PC-3 (cell line): ENCODE results near the gene ORMDL3. TPM values are rescaled to one million over a fixed set of nuclear protein-coding genes. Genes with fewer than 3 reads are reported as not detected.
A peak's percentile ranks its signal among the peaks of the same experiment; 100 is the strongest.

Source experiments
- ATAC-seq: fragments of 200-7000 bp; cut with Tn5 transposase; 2 replicates; pipeline ENCODE4 v1.9.1; 2020; ENCODE audit warnings: mild to moderate bottlenecking, moderate library complexity
- BruUV-seq: library from RNA; stranded (reverse); fragments of 400-500 nt; replicated peaks from 2 replicates; lab custom pipeline; 2021; lab: Mats Ljungman, UMichigan
- CTCF ChIA-PET: fragments of 300-600 bp; sonication (Branson Sonifier 250); formaldehyde crosslinking; loops from one replicate; lab custom pipeline; 2022; ENCODE audit warnings: antibody characterized with exemption; lab: Charles Lee
- POLR2A ChIA-PET: fragments of 300-600 bp; sonication (Branson Sonifier 250); formaldehyde crosslinking; loops from one replicate; lab custom pipeline; 2022; ENCODE audit warnings: antibody characterized with exemption; ENCODE audit not compliant: unreplicated experiment; lab: Charles Lee
- DNase-seq: peaks from one replicate; pipeline ENCODE4 v3.0.0-alpha.2; 2015
- H2AFZ ChIP-seq: fragments of 300-600 bp; sonication (generic); 2 replicates; pipeline ENCODE4 v1.6.0; 2016; ENCODE audit warnings: antibody characterized with exemption, low read length
- H3F3A ChIP-seq: fragments of 300-600 bp; sonication (generic); one replicate; pipeline ENCODE4 v1.6.0; 2017; ENCODE audit warnings: antibody characterized with exemption, low read length, control low read depth, mild to moderate bottlenecking; ENCODE audit not compliant: unreplicated experiment
- H3K27ac ChIP-seq: fragments of 300-600 bp; sonication (generic); 2 replicates; pipeline ENCODE4 v1.5.1; 2016; ENCODE audit warnings: mild to moderate bottlenecking, low read length
- H3K27me3 ChIP-seq: fragments of 300-600 bp; sonication (generic); 2 replicates; pipeline ENCODE4 v1.6.1; 2016; ENCODE audit warnings: low read length, mixed read lengths
- H3K36me3 ChIP-seq: fragments of 300-600 bp; sonication (generic); 2 replicates; pipeline ENCODE4 v1.6.1; 2016; ENCODE audit warnings: low read depth, mixed run types, low read length, mixed read lengths
- H3K4me1 ChIP-seq: fragments of 300-600 bp; sonication (generic); 2 replicates; pipeline ENCODE4 v1.5.1; 2016; ENCODE audit warnings: low read length; ENCODE audit not compliant: insufficient read depth
- H3K4me2 ChIP-seq: fragments of 300-600 bp; sonication (generic); 2 replicates; pipeline ENCODE4 v1.6.0; 2016; ENCODE audit warnings: low read length
- H3K4me3 ChIP-seq: fragments of 300-600 bp; sonication (generic); 2 replicates; pipeline ENCODE4 v1.5.1; 2016; ENCODE audit warnings: mild to moderate bottlenecking, low read length, mixed read lengths
- H3K79me2 ChIP-seq: fragments of 300-600 bp; sonication (generic); 2 replicates; pipeline ENCODE4 v1.6.1; 2017; ENCODE audit warnings: low read length, mixed read lengths
- H3K9ac ChIP-seq: fragments of 300-600 bp; sonication (generic); 2 replicates; pipeline ENCODE4 v1.6.0; 2016; ENCODE audit warnings: mild to moderate bottlenecking, low read length
- H3K9me2 ChIP-seq: fragments of 300-600 bp; sonication (generic); replicated peaks from 2 replicates; pipeline ENCODE4 v1.6.1; 2016; ENCODE audit warnings: mixed run types, low read length, mixed read lengths
- H3K9me3 ChIP-seq: fragments of 300-600 bp; sonication (generic); 2 replicates; pipeline ENCODE4 v1.6.1; 2016; ENCODE audit warnings: low read length, mixed read lengths
- H4K20me1 ChIP-seq: fragments of 300-600 bp; sonication (generic); 2 replicates; pipeline ENCODE4 v1.6.1; 2016; ENCODE audit warnings: low read length, mixed read lengths
- EZH2 ChIP-seq: fragments of 300-600 bp; sonication (generic); IDR thresholded peaks from one replicate; pipeline ENCODE4 v1.6.1; 2017; ENCODE audit warnings: antibody characterized with exemption, mild to moderate bottlenecking, low read length; ENCODE audit not compliant: unreplicated experiment
- EZH2phosphoT487 ChIP-seq: fragments of 300-600 bp; sonication (generic); IDR thresholded peaks from 2 replicates; pipeline ENCODE4 v1.6.1; 2018; ENCODE audit warnings: mild to moderate bottlenecking, antibody characterized with exemption, low read length, borderline replicate concordance
- intact Hi-C: fragments of 100-400 bp; cut with micrococcal nuclease; formaldehyde crosslinking; loops from 2 replicates; pipeline ENCODE4 v1.9.0; 2023
- total RNA-seq: library from RNA; depleted of rRNA; stranded (reverse); fragments of >200 nt; gene quantifications from 2 replicates; pipeline ENCODE4 v1.2.3, GENCODE V29; 2014
- TF ChIP-seq, protein P1 (sequence below): fragments of 300-600 bp; sonication (generic); conservative IDR thresholded peaks from 2 replicates; pipeline ENCODE4 v1.5.1; 2017; ENCODE audit warnings: antibody characterized with exemption, low read depth, mild to moderate bottlenecking, low read length

The ORMDL3 gene
- total RNA-seq, 1 experiment from 2014 or later, result 27.4 TPM

DNA sequence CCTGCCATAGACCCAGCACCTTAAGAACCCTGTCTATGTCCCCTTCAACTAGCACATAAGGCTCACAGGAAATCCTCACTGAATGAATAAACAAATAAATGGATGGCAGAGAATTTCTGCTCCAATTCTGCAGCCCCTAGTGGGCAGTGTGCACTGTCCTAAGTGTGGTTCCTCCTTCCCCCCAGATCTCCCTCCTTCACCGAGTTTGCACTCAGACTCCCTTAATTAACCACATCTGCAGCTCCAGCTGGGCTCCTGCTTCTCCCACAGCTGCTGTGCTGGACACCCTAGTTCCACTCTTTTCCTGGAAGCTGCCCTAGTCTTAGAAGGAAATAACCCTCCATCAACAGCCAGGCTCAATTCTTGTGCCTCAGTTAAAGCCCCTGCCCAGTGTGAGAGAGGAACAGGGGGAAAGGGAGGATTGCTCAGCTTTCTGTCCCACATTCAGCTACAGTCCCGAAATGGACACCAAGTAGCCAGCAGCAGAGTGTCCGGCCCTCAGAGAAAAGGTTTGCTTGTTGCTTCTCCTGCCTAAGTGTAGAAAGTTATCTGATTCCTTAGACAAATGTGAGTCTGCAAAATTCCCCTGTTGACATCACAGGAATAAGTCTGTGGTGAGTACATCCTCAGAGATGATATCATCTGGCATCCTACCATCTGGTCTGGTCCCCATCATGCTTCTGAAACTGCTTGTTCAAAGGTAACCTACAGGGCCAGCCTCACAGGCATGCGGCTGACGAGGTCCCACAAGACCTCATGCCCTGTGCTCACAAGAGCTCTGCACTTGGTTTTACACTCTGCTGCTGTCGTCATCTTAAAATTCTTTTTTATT lies 12.4 kb upstream of the ORMDL3 start:
- Histone ChIP-seq H2AFZ (0 out of 2 replicates have a peak overlapping the region, but pooled peaks have one; percentile 21), H3K27me3 (no peaks in the 10 kb centered on the region), H3F3A (no peaks in the 10 kb centered on the region), H3K4me1 (peaks cover 8% of the 10 kb centered on the region; the same call in 1 of the 2 replicates), H3K9me2 (no peaks in the 10 kb centered on the region), H3K9me3 (no peaks in the 10 kb centered on the region), H3K4me3 (no peak overlapping the region), H4K20me1 (no peaks in the 10 kb centered on the region), H3K9ac (no peak overlapping the region), H3K27ac (no peak overlapping the region), H3K79me2 (no peaks in the 10 kb centered on the region), H3K36me3 (no peaks in the 10 kb centered on the region), H3K4me2 (peak overlapping the region; percentile 28)
- ATAC-seq (peak; percentile 54), DNase-seq (peak; percentile 24)
- POLR2A ChIA-PET, result no interaction called here
- intact Hi-C loops, result no loop called here
- CTCF ChIA-PET, result no interaction called here
- no peak for TF ChIP-seq EZH2
- no peak for TF ChIP-seq EZH2phosphoT487
- TF ChIP-seq, protein P1, sequence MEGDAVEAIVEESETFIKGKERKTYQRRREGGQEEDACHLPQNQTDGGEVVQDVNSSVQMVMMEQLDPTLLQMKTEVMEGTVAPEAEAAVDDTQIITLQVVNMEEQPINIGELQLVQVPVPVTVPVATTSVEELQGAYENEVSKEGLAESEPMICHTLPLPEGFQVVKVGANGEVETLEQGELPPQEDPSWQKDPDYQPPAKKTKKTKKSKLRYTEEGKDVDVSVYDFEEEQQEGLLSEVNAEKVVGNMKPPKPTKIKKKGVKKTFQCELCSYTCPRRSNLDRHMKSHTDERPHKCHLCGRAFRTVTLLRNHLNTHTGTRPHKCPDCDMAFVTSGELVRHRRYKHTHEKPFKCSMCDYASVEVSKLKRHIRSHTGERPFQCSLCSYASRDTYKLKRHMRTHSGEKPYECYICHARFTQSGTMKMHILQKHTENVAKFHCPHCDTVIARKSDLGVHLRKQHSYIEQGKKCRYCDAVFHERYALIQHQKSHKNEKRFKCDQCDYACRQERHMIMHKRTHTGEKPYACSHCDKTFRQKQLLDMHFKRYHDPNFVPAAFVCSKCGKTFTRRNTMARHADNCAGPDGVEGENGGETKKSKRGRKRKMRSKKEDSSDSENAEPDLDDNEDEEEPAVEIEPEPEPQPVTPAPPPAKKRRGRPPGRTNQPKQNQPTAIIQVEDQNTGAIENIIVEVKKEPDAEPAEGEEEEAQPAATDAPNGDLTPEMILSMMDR, result peak; percentile 52
- no TSS peak for BruUV-seq

DNA sequence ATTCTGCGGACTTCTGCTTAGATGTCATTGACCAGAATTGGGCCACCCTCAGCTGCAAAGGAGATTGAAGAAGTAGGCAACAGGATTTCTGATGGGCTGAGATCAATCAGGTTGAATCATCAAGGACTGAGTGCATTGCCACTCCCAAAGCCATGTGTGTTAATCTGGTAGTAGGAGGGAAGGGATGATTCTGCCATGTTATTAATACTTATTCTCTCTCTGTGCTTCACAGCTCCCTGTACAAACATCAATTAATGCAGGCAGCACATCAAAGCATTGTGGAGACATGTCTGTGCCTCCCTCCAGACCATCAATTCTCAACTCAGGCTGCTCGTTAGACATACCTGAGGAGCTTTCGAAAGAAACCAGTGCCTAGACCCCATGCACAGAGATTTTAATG lies 11.7 kb upstream of the ORMDL3 start:
- Histone ChIP-seq H4K20me1 (no peaks in the 10 kb centered on the region), H3K4me2 (no peak overlapping the region), H3F3A (no peaks in the 10 kb centered on the region), H3K4me3 (no peak overlapping the region), H3K36me3 (no peaks in the 10 kb centered on the region), H3K4me1 (peaks cover 8% of the 10 kb centered on the region; the same call in 1 of the 2 replicates), H3K9me3 (no peaks in the 10 kb centered on the region), H3K9ac (no peak overlapping the region), H3K27ac (no peak overlapping the region), H2AFZ (no peak overlapping the region), H3K79me2 (no peaks in the 10 kb centered on the region), H3K27me3 (no peaks in the 10 kb centered on the region), H3K9me2 (no peaks in the 10 kb centered on the region)
- ATAC-seq, result no peak
- ChIA-PET POLR2A (no interaction called here), CTCF (no interaction called here)
- no peak for DNase-seq
- TF ChIP-seq EZH2phosphoT487 (no peak), EZH2 (no peak)
- TF ChIP-seq, protein P1, result no peak
- BruUV-seq, result no TSS peak
- intact Hi-C loops, result no loop called here
